WTC11 (cell line): ENCODE results near the gene SPINT1. TPM values are rescaled to one million over a fixed set of nuclear protein-coding genes. Genes with fewer than 3 reads are reported as not detected.
A peak's percentile ranks its signal among the peaks of the same experiment; 100 is the strongest.

Source experiments
- ATAC-seq: fragments of 200-7000 bp; cut with Tn5 transposase; 2 replicates; pipeline ENCODE4 v1.10.0; 2021; ENCODE audit warnings: mild to moderate bottlenecking, moderate library complexity
- CTCF ChIA-PET: fragments of 300-600 bp; sonication (Branson Sonifier 250); formaldehyde crosslinking; loops from one replicate; lab custom pipeline; 2021; ENCODE audit warnings: antibody characterized with exemption; lab: Charles Lee
- POLR2A ChIA-PET: fragments of 350-600 bp; sonication (Branson Sonifier 250); formaldehyde crosslinking; loops from one replicate; lab custom pipeline; 2021; ENCODE audit warnings: antibody characterized with exemption; lab: Charles Lee
- DNase-seq: peaks from one replicate; pipeline ENCODE4 v3.0.0; 2021; ENCODE audit warnings: low spot score
- H3K27ac Mint-ChIP-seq: 2 replicates; pipeline ENCODE4 v1.8.0; 2021; ENCODE audit warnings: mixed read lengths
- H3K27me3 Mint-ChIP-seq: 2 replicates; pipeline ENCODE4 v1.8.0; 2021; ENCODE audit warnings: low read depth, mild to moderate bottlenecking, moderate library complexity, mixed read lengths
- H3K36me3 Mint-ChIP-seq: 2 replicates; pipeline ENCODE4 v1.8.0; 2021; ENCODE audit warnings: mixed read lengths
- H3K4me1 Mint-ChIP-seq: 2 replicates; pipeline ENCODE4 v1.8.0; 2022; ENCODE audit warnings: mixed read lengths
- H3K4me3 Mint-ChIP-seq: 2 replicates; pipeline ENCODE4 v1.8.0; 2021; ENCODE audit warnings: mild to moderate bottlenecking, moderate library complexity, mixed read lengths
- H3K9me3 Mint-ChIP-seq: 2 replicates; pipeline ENCODE4 v1.8.0; 2021; ENCODE audit warnings: mixed read lengths
- CTCF ChIP-seq: fragments of 200-600 bp; IDR thresholded peaks from 2 replicates; pipeline ENCODE4 v1.8.0; 2022; ENCODE audit warnings: antibody characterized with exemption
- E2F5 ChIP-seq: sonication (generic); formaldehyde crosslinking; IDR thresholded peaks from 2 replicates; pipeline ENCODE4 v1.8.1; 2022; ENCODE audit warnings: mild to moderate bottlenecking, moderate library complexity, missing genetic modification reagents
- ETV6 ChIP-seq: sonication (generic); formaldehyde crosslinking; IDR thresholded peaks from 2 replicates; pipeline ENCODE4 v1.8.1; 2022; ENCODE audit warnings: mild to moderate bottlenecking, missing genetic modification reagents
- HMGXB4 ChIP-seq: sonication (generic); formaldehyde crosslinking; IDR thresholded peaks from 2 replicates; pipeline ENCODE4 v1.8.1; 2023; ENCODE audit warnings: mild to moderate bottlenecking, moderate library complexity, missing genetic modification reagents
- NFATC4 ChIP-seq: fragments of 250-450 bp; sonication (Bioruptor Pico); IDR thresholded peaks from 2 replicates; pipeline ENCODE4 v1.9.0; 2021; ENCODE audit warnings: mild to moderate bottlenecking
- NR1H2 ChIP-seq: sonication (generic); formaldehyde crosslinking; IDR thresholded peaks from 2 replicates; pipeline ENCODE4 v1.9.0; 2021; ENCODE audit warnings: mild to moderate bottlenecking, moderate library complexity, missing genetic modification reagents
- NR2C2 ChIP-seq: sonication (generic); formaldehyde crosslinking; IDR thresholded peaks from 2 replicates; pipeline ENCODE4 v1.8.0; 2022; ENCODE audit warnings: mild to moderate bottlenecking, missing genetic modification reagents
- PREB ChIP-seq: sonication (generic); formaldehyde crosslinking; IDR thresholded peaks from 2 replicates; pipeline ENCODE4 v1.8.1; 2022; ENCODE audit warnings: mild to moderate bottlenecking, missing genetic modification reagents, moderate library complexity, borderline replicate concordance
- PRRX2 ChIP-seq: fragments of 250-450 bp; sonication (Bioruptor Pico); IDR thresholded peaks from 2 replicates; pipeline ENCODE4 v1.8.0; 2021; ENCODE audit warnings: mild to moderate bottlenecking
- RELA ChIP-seq: sonication (generic); formaldehyde crosslinking; IDR thresholded peaks from 2 replicates; pipeline ENCODE4 v1.8.1; 2022; ENCODE audit warnings: missing genetic modification reagents, mild to moderate bottlenecking, borderline replicate concordance
- STAT6 ChIP-seq: sonication (generic); formaldehyde crosslinking; conservative IDR thresholded peaks from 2 replicates; pipeline ENCODE4 v1.8.1; 2023; ENCODE audit warnings: mild to moderate bottlenecking, low read depth, missing genetic modification reagents, moderate library complexity
- USF1 ChIP-seq: sonication (generic); formaldehyde crosslinking; IDR thresholded peaks from 2 replicates; pipeline ENCODE4 v1.8.0; 2022; ENCODE audit warnings: mild to moderate bottlenecking, missing genetic modification reagents
- USF2 ChIP-seq: sonication (generic); formaldehyde crosslinking; IDR thresholded peaks from 2 replicates; pipeline ENCODE4 v1.8.1; 2023; ENCODE audit warnings: mild to moderate bottlenecking, missing genetic modification reagents, moderate library complexity
- ZMAT4 ChIP-seq: fragments of 250-450 bp; sonication (Bioruptor Pico); IDR thresholded peaks from 2 replicates; pipeline ENCODE4 v1.9.0; 2021; ENCODE audit warnings: mild to moderate bottlenecking
- ZNF512 ChIP-seq: sonication (generic); formaldehyde crosslinking; IDR thresholded peaks from 2 replicates; pipeline ENCODE4 v1.8.1; 2022; ENCODE audit warnings: missing genetic modification reagents, borderline replicate concordance
- total RNA-seq: library from RNA; stranded (reverse); gene quantifications from 3 replicates; pipeline ENCODE4 v1.2.3, GENCODE V29; 2021

The SPINT1 gene
- total RNA-seq, 1 experiment from 2014 or later: 140 TPM

- Mint-ChIP-seq H3K27me3 (no peaks in the 10 kb centered on the region), H3K27ac (no peak overlapping the region), H3K9me3 (no peaks in the 10 kb centered on the region), H3K36me3 (peaks cover 10% of the 10 kb centered on the region), H3K4me1 (peaks cover 18% of the 10 kb centered on the region), H3K4me3 (peak overlapping the region; percentile 62)
- no peak for TF ChIP-seq NR2C2 (CRISPR knock-in tag)
- TF ChIP-seq HMGXB4 (CRISPR knock-in tag): no peak; the same call in 1 of the 2 replicates
- TF ChIP-seq USF2 (CRISPR knock-in tag): no peak
- TF ChIP-seq PRRX2 (CRISPR knock-in tag): no peak
- no peak for TF ChIP-seq CTCF
- TF ChIP-seq ETV6 (CRISPR knock-in tag): peak; percentile 93
- no peak for TF ChIP-seq E2F5 (CRISPR knock-in tag)
- TF ChIP-seq STAT6 (CRISPR knock-in tag): no peak
- TF ChIP-seq NFATC4 (CRISPR knock-in tag): no peak
- TF ChIP-seq PREB (CRISPR knock-in tag): 0 out of 2 replicates have a peak, but pooled peaks have one; percentile 15
- TF ChIP-seq USF1 (CRISPR knock-in tag): no peak
- no peak for TF ChIP-seq ZMAT4 (CRISPR knock-in tag)
- TF ChIP-seq RELA: no peak
- no peak for TF ChIP-seq ZNF512 (CRISPR knock-in tag)
- TF ChIP-seq NR1H2: no peak
- ATAC-seq (no peak), DNase-seq (no peak)
- ChIA-PET POLR2A (interaction anchor here (0.5 to 2.7 kb wide), 5 partner anchors 21 to 232 kb away, joined by 4 to 7 read pairs (median 4); no protein-coding TSS in a partner anchor), CTCF (interaction anchor here (0.5 to 7.8 kb wide), 15 partner anchors 8 to 324 kb away, joined by 3 to 101 read pairs (median 11); partner anchors contain the start of genes CHP1, DLL4 and VPS18)
These were observed 63.3 kb downstream of the SPINT1 start for GRCh38 chr15:40906991-40907802.
